Lung (tissue), 12 donors: ENCODE measurements around the gene STUM. TPM values are rescaled to one million over a fixed set of nuclear protein-coding genes. Genes with fewer than 3 reads are reported as not detected.

Source experiments
- ATAC-seq: fragments of 200-7000 bp; cut with Tn5 transposase; one replicate; pipeline ENCODE4 v1.9.1; 2020; ENCODE audit warnings: moderate number of reproducible peaks; ENCODE audit not compliant: insufficient read depth, low FRiP score
- DNase-seq, 3 donors: peaks; one replicate each; pipeline ENCODE4 v3.0.0-alpha.2; 2013 to 2017
- H3K27ac ChIP-seq, 2 donors: one replicate each; pipeline ENCODE4 v1.5.1; 2013; ENCODE audit warnings: mild to moderate bottlenecking in 2 of 2, moderate library complexity in 2 of 2, control low read depth in 1 of 2, inconsistent platforms in 1 of 2, low read depth in 1 of 2, low read length in 1 of 2
- H3K27me3 ChIP-seq, 3 donors: one replicate each; pipeline ENCODE4 v1.5.1; 2013; ENCODE audit warnings: low read length in 2 of 3; ENCODE audit not compliant: control insufficient read depth in 3 of 3, insufficient read depth in 3 of 3
- H3K36me3 ChIP-seq, 4 donors: one replicate each; pipeline ENCODE4 v1.5.1; 2013; ENCODE audit warnings: low read length in 4 of 4, mild to moderate bottlenecking in 1 of 4, moderate library complexity in 1 of 4; ENCODE audit not compliant: control insufficient read depth in 4 of 4, insufficient read depth in 4 of 4
- H3K4me1 ChIP-seq, 5 donors: one replicate each; pipeline ENCODE4 v1.5.1; 2013; ENCODE audit warnings: low read length in 5 of 5, mild to moderate bottlenecking in 2 of 5, moderate library complexity in 1 of 5; ENCODE audit not compliant: control insufficient read depth in 5 of 5, insufficient read depth in 5 of 5
- H3K4me3 ChIP-seq: one replicate; pipeline ENCODE4 v1.5.1; 2013; ENCODE audit warnings: mild to moderate bottlenecking, control low read depth, moderate library complexity
- H3K9ac ChIP-seq, 2 donors: one replicate each; pipeline ENCODE4 v1.5.1; 2013; ENCODE audit warnings: low read length in 2 of 2, control low read depth in 1 of 2; ENCODE audit not compliant: insufficient read depth in 1 of 2
- H3K9me3 ChIP-seq, 4 donors: one replicate each; pipeline ENCODE4 v1.5.1; 2013; ENCODE audit warnings: low read length in 3 of 4, mild to moderate bottlenecking in 1 of 4, moderate library complexity in 1 of 4; ENCODE audit not compliant: control insufficient read depth in 4 of 4, insufficient read depth in 3 of 4
- CTCF ChIP-seq: IDR thresholded peaks from 2 replicates; pipeline ENCODE4 v1.5.1; 2012; ENCODE audit warnings: mild to moderate bottlenecking; ENCODE audit errors: control extremely low read depth, extremely low read depth
- WGBS, 2 donors: extraction: QIAGEN DNeasy Blood & Tissue Kit; methylation state at CpG; one replicate each; pipeline ENCODE4 v1.1.7; 2013; 5-methylcytosine and 5-hydroxymethylcytosine counted together
- polyA plus RNA-seq, 2 donors: library from polyadenylated mRNA; stranded (reverse); fragments of 200-250 nt; gene quantifications; one replicate each; pipeline ENCODE4 v1.2.1, GENCODE V29; 2013
- total RNA-seq, 2 donors: library from RNA; depleted of rRNA in 1 of 2; stranded (reverse); fragments of >200 nt in 1 of 2; gene quantifications; one replicate each; pipeline ENCODE4 v1.2.1, GENCODE V29; 2014 to 2021
- donor health status: control.
- donor health status: control.
- donor health status: Bipolar disorder and iron deficiency.
- donor health status: healthy.
- donor health status: DM: yes; HTN: yes; CAD: no.

The STUM gene
- total and polyA plus RNA-seq, 4 donors: 0.09 to 0.58 (median 0.48) TPM

- Histone ChIP-seq H3K4me3 (no peak overlapping the region), H3K9me3 (no peaks in the 10 kb centered on the region), H3K4me1 (peaks cover 0 to 25% (median 13%) of the 10 kb centered on the region in 5 donors), H3K27ac (no peak overlapping the region), H3K9ac (no peak overlapping the region), H3K36me3 (peaks cover 0 to 39% (median 16%) of the 10 kb centered on the region in 4 donors), H3K27me3 (no peaks in the 10 kb centered on the region)
- ATAC-seq: no peak
- TF ChIP-seq CTCF: no peak
- 97 to 98% methylated on average over 8 of the region's 8 CpGs for WGBS, 2 donors
- no peak for DNase-seq
Measured at GRCh38 chr1:226649244-226649643, 100.7 kb downstream of the STUM start.

- peaks cover 0 to 34% (median 14%) of the 10 kb centered on the region in 4 donors for H3K36me3 ChIP-seq
- 74 to 80% methylated on average over 7 of the region's 7 CpGs for WGBS, 2 donors
- no peak overlapping the region for H3K9ac ChIP-seq
- H3K9me3 ChIP-seq: no peaks in the 10 kb centered on the region
- H3K4me3 ChIP-seq: no peak overlapping the region
- no peak overlapping the region for H3K27ac ChIP-seq
- TF ChIP-seq CTCF: no peak
- H3K27me3 ChIP-seq: no peaks in the 10 kb centered on the region
- ATAC-seq: no peak
- H3K4me1 ChIP-seq: peaks cover 0 to 25% (median 17%) of the 10 kb centered on the region in 5 donors
- peak in 1 of 3 donors; percentile 34 for DNase-seq
Measured at GRCh38 chr1:226649780-226650179, 101.2 kb downstream of the STUM start.

- TF ChIP-seq CTCF: no peak
- ATAC-seq: no peak
- DNase-seq: peak in 1 of 3 donors; percentile 35
- H3K36me3 ChIP-seq: peaks cover 0 to 28% (median 14%) of the 10 kb centered on the region in 4 donors
- peak overlapping the region in 1 of 2 donors; percentile 42 for H3K27ac ChIP-seq
- no peak overlapping the region for H3K9ac ChIP-seq
- no peaks in the 10 kb centered on the region for H3K27me3 ChIP-seq
- 66 to 81% methylated on average over 11 of the region's 11 CpGs for WGBS, 2 donors
- peaks cover 0 to 27% (median 23%) of the 10 kb centered on the region in 5 donors for H3K4me1 ChIP-seq
- no peaks in the 10 kb centered on the region for H3K9me3 ChIP-seq
- H3K4me3 ChIP-seq: no peak overlapping the region
Measured at GRCh38 chr1:226650236-226650841, 101.8 kb downstream of the STUM start.
